ENCODE results near the gene POU6F2.

Gene POU6F2

DNA sequence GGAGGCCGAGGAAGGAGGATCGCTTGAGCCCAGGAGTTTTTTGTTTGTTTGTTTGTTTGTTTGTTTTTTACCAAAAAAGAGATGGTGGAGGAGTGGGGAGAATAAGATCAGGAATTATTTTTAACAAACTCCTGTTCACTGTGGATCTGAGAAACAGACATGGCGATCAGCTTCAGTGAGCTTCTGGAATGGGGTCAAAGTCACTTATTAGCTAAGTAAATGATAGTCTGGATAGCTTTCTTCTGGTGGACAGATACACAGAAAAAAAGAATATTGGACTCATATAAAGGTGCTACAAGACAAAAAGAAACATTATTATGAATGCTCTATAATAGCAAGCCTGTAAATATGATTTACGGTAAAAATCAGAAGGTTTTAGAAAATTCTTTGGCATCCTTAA lies 85.1 kb downstream of the POU6F2 start:
- no peaks in the 10 kb centered on the region for H3K36me3 ChIP-seq (ENCODE audit: insufficient read depth, low read length)
- no peaks in the 10 kb centered on the region for H3K4me1 ChIP-seq (ENCODE audit: control insufficient read depth, insufficient read depth, low read length, unreplicated experiment)
- no peak overlapping the region for H2AFZ ChIP-seq (ENCODE audit: low read length, unreplicated experiment)
- no peak overlapping the region for H3K27ac ChIP-seq (ENCODE audit: low read depth, low read length)
- no peaks in the 10 kb centered on the region for H3K79me2 ChIP-seq (ENCODE audit: control insufficient read depth, insufficient read depth, low read length, unreplicated experiment)
- H3K27me3 ChIP-seq (ENCODE audit: insufficient read depth, low read length) = peaks cover 7% of the 10 kb centered on the region
- no peak overlapping the region for H3K4me3 ChIP-seq (ENCODE audit: low read depth, low read length)

DNA sequence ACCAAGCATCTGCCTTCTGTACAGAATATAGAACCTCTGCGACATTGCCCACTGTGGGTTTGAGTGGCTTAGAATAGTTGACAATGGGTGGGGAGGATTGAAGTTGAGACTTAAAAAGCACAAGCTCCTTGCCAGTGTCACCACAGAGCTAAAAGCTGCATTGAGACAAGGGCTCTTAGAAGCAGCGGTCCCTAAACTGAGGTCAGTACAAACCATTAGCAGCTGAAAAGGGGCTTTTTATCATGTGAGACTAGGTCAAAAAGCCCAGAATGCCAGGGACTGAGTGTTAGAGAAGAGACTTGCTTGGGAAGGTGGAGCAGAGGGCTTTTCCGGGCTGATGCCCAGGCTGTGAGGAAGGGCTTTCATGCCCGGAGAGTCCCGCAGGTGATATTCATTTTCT lies 91.3 kb downstream of the POU6F2 start:
- Histone ChIP-seq H3K79me2 (ENCODE audit: control insufficient read depth, insufficient read depth, low read length, unreplicated experiment) (no peaks in the 10 kb centered on the region), H3K36me3 (ENCODE audit: insufficient read depth, low read length) (no peaks in the 10 kb centered on the region), H3K4me1 (ENCODE audit: control insufficient read depth, insufficient read depth, low read length, unreplicated experiment) (no peaks in the 10 kb centered on the region), H2AFZ (ENCODE audit: low read length, unreplicated experiment) (no peak overlapping the region), H3K4me3 (ENCODE audit: low read depth, low read length) (no peak overlapping the region), H3K27ac (ENCODE audit: low read depth, low read length) (no peak overlapping the region), H3K27me3 (ENCODE audit: insufficient read depth, low read length) (peaks cover 21% of the 10 kb centered on the region)

DNA sequence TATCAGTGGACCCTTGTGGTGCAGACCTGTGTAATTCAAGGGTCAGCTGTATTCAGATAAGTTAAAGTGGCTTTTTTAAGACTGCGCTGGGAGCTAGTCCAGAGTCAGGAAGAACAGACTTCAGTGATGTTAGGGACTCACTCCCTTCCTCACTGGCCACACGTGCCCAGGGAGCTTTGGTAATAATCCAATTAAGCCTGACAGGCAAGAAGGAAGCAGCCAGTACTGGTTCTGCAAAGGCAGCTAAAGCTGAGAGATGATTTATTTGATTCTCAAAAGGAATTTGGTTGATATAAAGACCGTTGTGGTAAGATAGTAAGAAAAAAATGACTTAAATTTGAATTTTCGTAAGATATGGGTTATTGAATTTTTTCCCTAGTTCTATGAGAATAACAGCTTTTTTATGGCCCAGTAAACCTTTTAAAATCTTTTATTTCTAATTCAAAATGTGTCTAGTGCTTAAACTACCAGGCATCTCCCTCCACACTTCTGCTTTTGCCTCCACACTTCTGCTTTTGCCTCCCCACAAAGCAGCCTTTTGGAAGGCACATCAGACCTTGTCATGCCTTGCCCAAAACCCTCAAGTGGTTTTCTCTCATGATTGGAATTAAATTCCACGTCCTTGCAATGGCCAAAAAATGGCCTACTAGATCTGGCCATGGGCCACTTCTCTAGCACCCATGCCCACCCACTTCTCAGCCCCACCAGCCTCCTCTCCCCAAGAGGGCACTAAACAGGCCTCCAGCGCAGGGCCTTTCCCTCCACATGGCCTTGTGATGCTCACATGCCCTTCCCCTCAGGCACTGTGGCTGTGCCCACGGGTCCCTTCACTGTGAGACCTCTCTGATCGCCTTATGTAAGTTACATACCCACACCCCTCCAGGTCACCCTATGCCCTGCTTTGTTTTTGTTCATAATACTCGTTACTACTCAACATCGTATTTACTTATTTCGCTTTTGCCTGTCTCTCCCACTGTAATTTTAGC lies 92.5 kb downstream of the POU6F2 start:
- no peak overlapping the region for H3K27ac ChIP-seq (ENCODE audit: low read depth, low read length)
- H3K27me3 ChIP-seq (ENCODE audit: insufficient read depth, low read length) = peaks cover 18% of the 10 kb centered on the region
- no peak overlapping the region for H3K4me3 ChIP-seq (ENCODE audit: low read depth, low read length)
- H3K4me1 ChIP-seq (ENCODE audit: control insufficient read depth, insufficient read depth, low read length, unreplicated experiment) = no peaks in the 10 kb centered on the region
- H3K79me2 ChIP-seq (ENCODE audit: control insufficient read depth, insufficient read depth, low read length, unreplicated experiment) = no peaks in the 10 kb centered on the region
- no peaks in the 10 kb centered on the region for H3K36me3 ChIP-seq (ENCODE audit: insufficient read depth, low read length)
- no peak overlapping the region for H2AFZ ChIP-seq (ENCODE audit: low read length, unreplicated experiment)

DNA sequence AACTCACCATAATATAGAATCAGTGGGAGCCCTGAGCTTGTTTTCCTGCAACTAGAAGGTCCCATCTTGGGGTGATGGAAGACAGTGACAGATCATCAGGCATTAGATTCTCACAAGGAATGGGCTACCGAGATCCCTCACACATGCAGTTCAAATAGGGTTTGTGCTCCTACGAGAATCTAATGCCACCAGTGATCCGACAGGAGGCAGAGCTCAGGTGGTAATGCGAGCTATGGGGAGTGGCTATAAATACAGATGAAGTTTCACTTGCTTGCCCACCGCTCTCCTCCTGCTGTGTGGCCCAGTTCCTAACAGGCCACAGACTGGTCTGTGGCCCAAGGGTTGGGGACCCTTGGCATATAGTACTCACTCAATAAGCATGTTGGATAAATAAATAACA lies 93.4 kb downstream of the POU6F2 start:
- Histone ChIP-seq H3K79me2 (ENCODE audit: control insufficient read depth, insufficient read depth, low read length, unreplicated experiment) (no peaks in the 10 kb centered on the region), H3K36me3 (ENCODE audit: insufficient read depth, low read length) (no peaks in the 10 kb centered on the region), H2AFZ (ENCODE audit: low read length, unreplicated experiment) (no peak overlapping the region), H3K4me1 (ENCODE audit: control insufficient read depth, insufficient read depth, low read length, unreplicated experiment) (no peaks in the 10 kb centered on the region), H3K27ac (ENCODE audit: low read depth, low read length) (no peak overlapping the region), H3K27me3 (ENCODE audit: insufficient read depth, low read length) (peaks cover 18% of the 10 kb centered on the region), H3K4me3 (ENCODE audit: low read depth, low read length) (no peak overlapping the region)

DNA sequence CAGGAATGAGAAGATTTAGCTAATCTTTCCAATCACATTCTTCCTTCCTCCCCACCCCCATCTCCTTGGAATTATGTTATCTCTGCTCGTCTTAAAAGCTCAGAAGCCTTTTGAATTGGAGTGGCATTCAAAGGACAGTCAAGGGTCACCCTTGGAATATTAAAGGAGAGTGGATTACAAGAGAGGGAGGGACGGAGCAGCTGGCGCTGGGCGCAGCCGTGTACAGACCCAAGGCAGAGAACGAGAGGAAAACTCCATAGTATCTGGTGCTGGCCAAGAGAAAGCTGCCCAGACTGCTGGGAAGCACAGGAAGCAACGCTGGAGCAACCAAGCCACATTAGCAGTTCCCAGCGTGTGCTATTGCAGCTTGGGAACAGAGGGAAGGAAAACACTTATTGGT lies 95.7 kb downstream of the POU6F2 start:
- Histone ChIP-seq H3K4me1 (ENCODE audit: control insufficient read depth, insufficient read depth, low read length, unreplicated experiment) (no peaks in the 10 kb centered on the region), H3K4me3 (ENCODE audit: low read depth, low read length) (no peak overlapping the region), H3K27ac (ENCODE audit: low read depth, low read length) (no peak overlapping the region), H3K36me3 (ENCODE audit: insufficient read depth, low read length) (no peaks in the 10 kb centered on the region), H3K79me2 (ENCODE audit: control insufficient read depth, insufficient read depth, low read length, unreplicated experiment) (no peaks in the 10 kb centered on the region), H2AFZ (ENCODE audit: low read length, unreplicated experiment) (no peak overlapping the region), H3K27me3 (ENCODE audit: insufficient read depth, low read length) (peaks cover 18% of the 10 kb centered on the region)

DNA sequence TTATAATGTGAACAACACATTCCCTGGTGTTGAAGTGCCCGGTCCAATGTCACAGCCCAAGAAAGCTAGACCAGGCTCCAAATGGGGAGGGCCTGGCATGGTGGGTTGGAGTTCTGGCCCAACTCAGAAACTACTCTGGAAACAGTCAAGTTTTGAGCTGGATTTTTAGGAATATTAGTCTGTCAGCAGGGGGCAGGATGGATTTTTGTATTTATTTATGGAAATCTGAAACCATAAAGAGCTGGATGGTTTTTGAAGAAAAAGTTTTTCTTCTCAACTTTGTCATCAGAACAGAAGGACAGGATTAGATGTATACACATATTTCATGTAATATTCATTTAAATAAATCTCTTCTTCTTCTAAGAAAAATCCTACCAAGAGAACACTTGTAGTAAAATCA lies 97.5 kb downstream of the POU6F2 start:
- H3K4me1 ChIP-seq (ENCODE audit: control insufficient read depth, insufficient read depth, low read length, unreplicated experiment) = no peaks in the 10 kb centered on the region
- no peak overlapping the region for H2AFZ ChIP-seq (ENCODE audit: low read length, unreplicated experiment)
- peaks cover 10% of the 10 kb centered on the region for H3K27me3 ChIP-seq (ENCODE audit: insufficient read depth, low read length)
- H3K27ac ChIP-seq (ENCODE audit: low read depth, low read length) = no peak overlapping the region
- H3K4me3 ChIP-seq (ENCODE audit: low read depth, low read length) = no peak overlapping the region
- no peaks in the 10 kb centered on the region for H3K79me2 ChIP-seq (ENCODE audit: control insufficient read depth, insufficient read depth, low read length, unreplicated experiment)
- H3K36me3 ChIP-seq (ENCODE audit: insufficient read depth, low read length) = no peaks in the 10 kb centered on the region

DNA sequence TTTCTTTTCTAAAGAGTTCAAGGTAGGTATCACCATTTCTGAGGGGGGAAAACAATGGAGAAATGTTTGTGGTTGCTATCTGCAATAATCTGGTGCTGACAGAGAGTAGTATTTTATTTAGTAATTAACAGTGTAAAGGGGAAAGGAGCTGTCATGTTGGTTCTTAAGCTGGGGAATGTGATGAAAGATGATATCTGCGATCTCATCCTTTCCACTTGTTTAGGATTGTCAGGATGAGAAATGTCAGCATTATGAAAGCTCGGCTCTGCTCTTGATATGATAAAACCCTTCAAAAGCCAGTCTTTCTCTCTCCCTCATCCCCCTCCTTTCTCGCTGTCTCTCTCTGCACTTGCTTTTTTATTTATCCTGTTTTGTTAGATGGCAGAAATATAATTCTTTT lies 106.1 kb downstream of the POU6F2 start:
- no peak overlapping the region for H2AFZ ChIP-seq (ENCODE audit: low read length, unreplicated experiment)
- H3K4me3 ChIP-seq (ENCODE audit: low read depth, low read length) = no peak overlapping the region
- no peaks in the 10 kb centered on the region for H3K4me1 ChIP-seq (ENCODE audit: control insufficient read depth, insufficient read depth, low read length, unreplicated experiment)
- no peaks in the 10 kb centered on the region for H3K79me2 ChIP-seq (ENCODE audit: control insufficient read depth, insufficient read depth, low read length, unreplicated experiment)
- no peaks in the 10 kb centered on the region for H3K36me3 ChIP-seq (ENCODE audit: insufficient read depth, low read length)
- H3K27me3 ChIP-seq (ENCODE audit: insufficient read depth, low read length) = peaks cover 47% of the 10 kb centered on the region
- no peak overlapping the region for H3K27ac ChIP-seq (ENCODE audit: low read depth, low read length)

DNA sequence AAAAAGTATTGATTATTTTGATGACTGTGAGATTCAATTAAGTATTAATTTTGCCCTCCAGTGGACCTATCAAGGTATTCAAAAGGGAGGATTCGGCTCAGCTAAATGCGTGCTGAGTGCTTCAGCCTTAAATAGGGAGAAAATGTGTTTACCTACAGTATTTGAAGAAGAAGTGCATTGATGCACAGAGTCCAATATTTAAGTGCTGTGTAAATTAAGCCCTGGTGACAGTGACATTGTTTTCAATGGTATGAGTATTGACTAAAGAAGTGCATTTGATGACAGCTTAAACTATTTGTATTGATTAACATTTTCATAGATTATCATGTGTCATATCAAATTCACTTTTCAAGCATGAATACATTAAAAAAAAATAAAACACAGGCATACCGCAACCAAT lies 106.6 kb downstream of the POU6F2 start:
- no peak overlapping the region for H2AFZ ChIP-seq (ENCODE audit: low read length, unreplicated experiment)
- no peaks in the 10 kb centered on the region for H3K4me1 ChIP-seq (ENCODE audit: control insufficient read depth, insufficient read depth, low read length, unreplicated experiment)
- no peaks in the 10 kb centered on the region for H3K79me2 ChIP-seq (ENCODE audit: control insufficient read depth, insufficient read depth, low read length, unreplicated experiment)
- no peak overlapping the region for H3K4me3 ChIP-seq (ENCODE audit: low read depth, low read length)
- H3K36me3 ChIP-seq (ENCODE audit: insufficient read depth, low read length) = no peaks in the 10 kb centered on the region
- H3K27me3 ChIP-seq (ENCODE audit: insufficient read depth, low read length) = peaks cover 51% of the 10 kb centered on the region
- no peak overlapping the region for H3K27ac ChIP-seq (ENCODE audit: low read depth, low read length)

DNA sequence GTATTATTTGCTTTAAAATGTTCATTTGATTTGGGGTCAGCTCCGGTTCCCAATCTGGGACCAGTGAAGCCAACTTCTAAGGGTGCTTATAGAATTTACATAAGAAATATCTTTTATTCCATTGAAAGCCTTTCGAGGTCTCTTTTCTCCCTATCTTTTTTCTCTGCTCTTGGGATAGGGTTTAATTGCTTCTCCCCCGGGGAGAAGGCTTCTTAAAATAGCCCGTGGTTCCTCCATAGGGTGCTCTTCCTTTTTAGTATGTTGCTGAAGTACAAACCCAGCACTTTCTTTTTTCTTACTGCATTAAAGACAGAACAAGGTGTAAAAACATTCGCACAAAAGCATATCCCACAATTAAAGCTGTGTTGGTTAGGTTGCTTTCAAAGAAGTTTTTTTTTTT lies 107.5 kb downstream of the POU6F2 start:
- Histone ChIP-seq H2AFZ (ENCODE audit: low read length, unreplicated experiment) (no peak overlapping the region), H3K27me3 (ENCODE audit: insufficient read depth, low read length) (peaks cover 55% of the 10 kb centered on the region), H3K4me1 (ENCODE audit: control insufficient read depth, insufficient read depth, low read length, unreplicated experiment) (no peaks in the 10 kb centered on the region), H3K79me2 (ENCODE audit: control insufficient read depth, insufficient read depth, low read length, unreplicated experiment) (no peaks in the 10 kb centered on the region), H3K27ac (ENCODE audit: low read depth, low read length) (no peak overlapping the region), H3K4me3 (ENCODE audit: low read depth, low read length) (no peak overlapping the region), H3K36me3 (ENCODE audit: insufficient read depth, low read length) (no peaks in the 10 kb centered on the region)

DNA sequence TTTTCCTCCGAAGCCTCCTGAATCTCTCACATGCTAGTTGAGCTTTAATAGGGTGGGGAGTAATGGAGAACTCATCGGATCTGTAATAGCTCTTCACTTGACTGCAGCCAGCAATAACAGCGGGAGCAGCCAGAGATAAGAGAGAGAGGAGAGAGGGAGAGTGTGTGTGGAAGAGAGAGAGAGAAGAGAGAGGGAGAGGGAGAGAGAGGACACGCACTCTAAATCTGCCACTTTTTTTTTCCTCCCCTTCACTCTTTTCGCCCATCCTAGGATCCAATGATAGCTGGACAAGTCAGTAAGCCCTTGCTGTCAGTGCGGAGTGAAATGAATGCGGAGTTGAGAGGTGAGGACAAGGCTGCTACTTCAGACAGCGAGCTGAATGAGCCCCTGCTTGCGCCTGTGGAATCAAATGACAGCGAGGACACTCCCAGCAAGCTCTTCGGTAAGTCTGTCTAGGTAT lies 107.9 kb downstream of the POU6F2 start:
- H2AFZ ChIP-seq (ENCODE audit: low read length, unreplicated experiment) = no peak overlapping the region
- H3K4me1 ChIP-seq (ENCODE audit: control insufficient read depth, insufficient read depth, low read length, unreplicated experiment) = no peaks in the 10 kb centered on the region
- H3K79me2 ChIP-seq (ENCODE audit: control insufficient read depth, insufficient read depth, low read length, unreplicated experiment) = no peaks in the 10 kb centered on the region
- H3K27me3 ChIP-seq (ENCODE audit: insufficient read depth, low read length) = peaks cover 53% of the 10 kb centered on the region
- H3K4me3 ChIP-seq (ENCODE audit: low read depth, low read length) = no peak overlapping the region
- H3K27ac ChIP-seq (ENCODE audit: low read depth, low read length) = no peak overlapping the region
- H3K36me3 ChIP-seq (ENCODE audit: insufficient read depth, low read length) = no peaks in the 10 kb centered on the region
